ENCODE measurements around the gene GCSH.
A peak's percentile ranks its signal among the peaks of the same experiment; 100 is the strongest.
"Not testable (repeated sequence)": the region's sequence is repeated elsewhere in the genome, so short reads cannot be mapped to it uniquely, and the experiment has no call there.

The GCSH gene

DNA sequence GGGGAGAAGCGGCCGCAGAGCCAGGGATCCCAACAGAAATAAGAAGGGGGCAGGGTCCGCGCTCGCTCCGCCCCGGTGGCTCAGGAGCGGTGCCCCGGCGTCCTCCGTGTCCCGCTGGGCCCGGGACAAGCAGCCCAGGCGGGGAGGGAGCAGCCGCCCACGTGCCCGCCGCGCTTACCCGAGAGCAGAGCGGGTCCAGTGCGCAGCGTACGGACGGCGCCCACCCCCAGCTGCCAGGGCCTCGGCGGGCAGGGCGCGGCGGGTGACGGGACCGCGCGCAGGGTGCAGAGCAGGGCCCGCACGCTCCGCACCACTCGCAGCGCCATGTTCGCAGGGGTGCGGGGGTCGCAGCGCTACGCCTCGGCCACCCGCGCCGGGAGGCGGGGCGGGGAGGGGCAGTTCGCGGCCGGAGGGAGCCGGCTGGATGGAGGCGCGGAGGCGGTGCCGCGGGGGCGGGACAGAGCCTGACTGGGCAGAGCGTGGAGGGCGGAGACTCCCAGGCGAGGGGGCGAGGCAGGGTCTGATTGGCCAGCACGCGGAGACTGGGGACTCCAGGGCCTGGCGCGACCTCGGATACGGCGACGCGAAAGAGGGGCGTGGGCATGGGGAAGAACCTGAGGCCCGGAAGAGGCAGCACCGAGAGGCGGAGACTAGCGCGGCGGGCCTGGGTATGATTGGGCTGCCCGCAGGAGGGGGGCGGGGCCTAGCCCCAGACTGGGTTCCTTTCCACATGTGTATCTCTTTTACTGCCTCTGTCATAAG is at the start of gene GCSH:
Gene GCSH, minus strand, starts transcription at position 443 of the 762 bp plus-strand sequence. Its CDS starts 117 bp downstream, at position 326.
- H3K4me3 ChIP-seq (ENCODE audit: low read depth, low read length): peak within 1 kb of the TSS; percentile 75

DNA sequence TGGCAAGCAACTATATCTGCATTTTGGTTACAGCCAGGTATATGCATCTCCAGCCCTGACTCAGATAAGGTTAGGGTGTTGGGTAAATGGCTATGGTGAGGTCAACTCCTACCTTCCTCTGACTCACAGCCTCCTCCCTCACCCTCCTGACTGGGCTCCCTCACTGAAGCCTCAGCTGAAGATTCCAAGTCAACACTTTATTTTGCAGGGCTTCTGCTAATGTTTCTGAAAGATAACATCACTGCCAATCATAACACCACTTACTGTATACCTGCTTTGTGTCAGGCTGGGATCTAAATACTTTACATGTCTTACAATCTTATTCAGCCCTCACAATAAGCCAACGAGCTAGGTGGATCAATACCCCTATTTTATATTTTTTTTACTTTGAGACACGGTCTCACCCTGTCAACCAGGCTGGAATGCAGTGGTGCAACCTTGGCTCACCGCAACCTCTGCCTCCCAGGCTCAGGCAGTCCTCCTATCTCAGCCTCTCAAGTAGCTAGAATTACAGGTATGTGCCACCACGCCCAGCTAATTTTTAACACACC is 47.8 kb upstream of the GCSH start:
- no peak overlapping the region for H3K4me3 ChIP-seq (ENCODE audit: low read depth, low read length)

DNA sequence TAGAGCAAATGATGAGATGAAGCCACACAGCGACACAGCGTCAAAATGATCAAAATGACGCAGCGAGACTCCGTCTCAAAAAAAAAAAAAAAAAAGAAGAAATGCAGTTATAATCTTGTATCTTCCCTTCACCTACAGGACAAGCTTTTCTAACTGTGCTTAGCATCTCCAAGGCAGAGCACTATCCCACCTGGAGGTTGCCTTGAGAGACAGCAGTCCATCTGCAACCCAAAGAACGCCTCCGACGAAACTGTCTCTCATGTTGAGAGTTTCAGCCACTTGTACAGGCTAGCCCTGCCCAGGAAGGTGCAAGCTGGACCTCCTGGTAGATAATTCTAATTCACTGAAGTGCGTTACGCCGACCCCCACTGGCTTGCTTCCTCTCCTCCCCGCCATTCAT is 46.7 kb upstream of the GCSH start:
- H3K4me3 ChIP-seq (ENCODE audit: low read depth, low read length): no peak overlapping the region

DNA sequence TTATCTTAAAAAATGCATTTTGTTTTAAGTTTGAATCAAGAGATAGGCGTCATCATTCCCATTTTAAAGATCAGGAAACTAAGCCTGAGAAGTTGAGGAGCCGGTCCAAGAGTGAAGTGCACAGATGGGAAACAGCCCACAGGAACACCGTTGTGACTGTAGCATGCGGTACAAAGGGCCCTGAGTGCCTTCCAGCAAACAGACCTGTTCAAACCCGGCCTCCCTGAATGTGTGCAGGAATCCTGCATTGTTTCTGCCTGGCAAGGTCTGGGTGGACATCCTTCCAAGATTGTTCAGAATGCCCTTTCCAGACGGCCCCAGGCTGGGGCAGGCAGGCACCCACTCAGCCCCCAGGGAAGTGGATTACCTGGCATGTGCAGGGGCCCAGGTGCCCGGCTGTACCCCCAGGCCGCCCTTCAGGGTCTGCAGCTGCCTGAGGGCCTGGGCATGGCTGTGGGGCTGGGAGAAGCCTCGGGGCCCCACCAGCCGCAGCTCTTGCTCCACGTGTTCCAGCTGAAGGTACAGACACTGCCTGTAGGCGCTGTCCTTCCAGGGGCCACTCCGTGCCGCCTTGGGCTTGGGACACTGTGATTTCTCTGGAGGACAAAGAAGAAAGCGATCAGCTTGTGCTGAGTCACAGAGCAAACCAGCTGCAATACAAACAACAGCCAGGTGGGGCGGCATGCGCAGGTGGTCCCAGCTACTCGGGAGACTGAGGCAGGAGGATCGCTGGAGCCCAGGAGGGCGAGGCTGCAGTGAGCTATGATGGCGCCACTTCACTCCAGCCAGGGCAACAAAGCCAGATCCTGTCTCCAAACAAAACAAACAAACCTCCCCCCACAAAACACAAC is 45.0 kb upstream of the GCSH start:
- H3K4me3 ChIP-seq (ENCODE audit: low read depth, low read length): no peak overlapping the region

DNA sequence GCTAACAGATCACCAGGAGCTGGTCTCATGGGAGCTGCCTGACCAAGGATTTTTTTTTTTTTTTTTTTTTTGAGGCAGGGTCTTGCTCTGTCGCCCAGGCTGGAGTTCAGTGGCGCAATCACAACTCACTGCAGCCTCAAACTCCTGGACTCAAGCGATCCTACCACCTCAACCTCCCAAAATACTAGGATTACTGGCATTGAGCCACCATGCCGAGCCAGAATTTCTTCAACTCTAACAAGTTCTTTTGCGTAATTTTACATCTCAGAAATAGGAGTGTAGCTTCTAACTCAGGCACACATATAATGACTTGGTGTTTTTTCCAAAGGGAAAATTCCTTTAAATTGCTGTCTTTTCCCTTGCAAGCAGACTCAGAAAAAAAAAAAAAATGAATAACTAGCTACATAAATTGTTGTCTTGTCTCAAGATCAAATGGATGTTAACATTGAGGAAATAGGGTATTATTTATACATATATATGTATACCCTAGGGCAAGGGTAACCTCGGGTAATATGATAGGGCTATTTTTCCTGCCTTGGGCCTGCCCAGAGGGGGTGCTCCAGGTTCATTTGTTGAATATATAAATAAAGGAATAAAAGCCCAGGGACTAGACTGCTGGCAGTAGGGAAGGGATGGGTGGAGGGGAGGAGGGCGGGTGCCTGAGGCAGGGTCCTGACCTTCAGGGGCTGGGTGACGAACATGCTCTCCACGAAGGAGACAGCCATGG is 42.8 kb upstream of the GCSH start:
- no peak overlapping the region for H3K4me3 ChIP-seq (ENCODE audit: low read depth, low read length)

DNA sequence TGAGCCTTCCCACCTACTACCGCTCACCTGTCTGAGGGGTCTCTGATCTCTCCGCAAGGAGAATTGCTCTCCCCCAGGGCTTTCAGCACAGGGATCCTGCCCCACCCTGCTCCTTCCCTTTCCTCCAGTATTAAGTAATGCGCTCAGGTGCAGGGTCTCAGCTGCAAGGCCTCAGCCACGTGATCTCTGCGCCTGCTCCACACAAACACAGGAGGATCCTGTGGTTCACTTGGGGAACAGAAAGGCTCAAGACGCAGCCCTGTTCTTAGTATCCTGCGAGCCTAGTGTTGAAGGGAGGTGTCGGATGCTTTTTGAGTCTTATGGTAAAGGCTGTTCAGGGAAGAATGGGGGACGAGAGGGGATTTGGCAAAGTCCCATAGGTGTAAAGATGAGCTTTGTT is 41.6 kb upstream of the GCSH start:
- no peak overlapping the region for H3K4me3 ChIP-seq (ENCODE audit: low read depth, low read length)

DNA sequence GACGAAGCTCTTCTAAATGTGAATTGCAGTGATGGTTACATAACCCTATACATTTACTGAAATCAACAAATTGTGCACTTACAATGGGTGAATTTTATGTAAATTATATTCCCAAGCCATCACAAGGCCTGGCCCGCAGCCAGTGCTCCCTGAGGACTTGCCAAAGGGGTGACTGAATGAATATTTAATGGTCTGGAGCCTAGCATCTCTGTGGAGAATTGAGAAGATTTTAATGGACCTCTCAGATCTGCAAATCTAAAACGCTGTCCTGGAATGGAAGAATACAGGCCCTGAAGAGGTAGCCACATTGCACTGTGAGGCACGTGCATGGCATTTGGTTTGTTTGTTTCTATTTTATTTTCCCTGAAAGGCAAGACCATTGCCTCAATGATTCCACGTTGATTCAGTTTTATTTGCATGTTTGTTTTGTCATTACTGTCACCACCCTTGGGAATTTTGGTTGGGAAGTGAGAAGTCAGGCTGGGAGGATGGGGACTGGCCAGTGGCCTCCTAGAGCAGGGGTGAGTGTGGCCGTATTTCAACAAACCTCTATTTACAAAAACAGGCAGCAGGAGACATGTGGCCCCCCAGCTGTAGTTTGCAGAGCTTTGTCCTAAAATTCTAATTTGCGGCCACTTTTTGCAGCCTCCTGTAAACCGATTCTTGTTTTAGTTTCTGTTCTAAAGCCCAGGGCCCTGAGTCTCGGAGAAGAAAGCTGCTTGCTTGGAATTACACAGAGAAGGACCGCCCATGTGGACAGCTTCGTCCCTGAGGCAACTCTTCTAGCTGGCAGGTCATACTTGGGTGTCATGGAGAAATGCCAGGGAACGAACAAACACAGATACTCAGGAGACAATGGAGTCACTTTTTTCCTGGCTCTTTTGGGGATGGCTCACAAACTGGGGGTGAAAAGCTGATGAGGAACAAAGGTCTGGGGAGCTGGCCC is 40.5 kb upstream of the GCSH start:
- no peak overlapping the region for H3K4me3 ChIP-seq (ENCODE audit: low read depth, low read length)

DNA sequence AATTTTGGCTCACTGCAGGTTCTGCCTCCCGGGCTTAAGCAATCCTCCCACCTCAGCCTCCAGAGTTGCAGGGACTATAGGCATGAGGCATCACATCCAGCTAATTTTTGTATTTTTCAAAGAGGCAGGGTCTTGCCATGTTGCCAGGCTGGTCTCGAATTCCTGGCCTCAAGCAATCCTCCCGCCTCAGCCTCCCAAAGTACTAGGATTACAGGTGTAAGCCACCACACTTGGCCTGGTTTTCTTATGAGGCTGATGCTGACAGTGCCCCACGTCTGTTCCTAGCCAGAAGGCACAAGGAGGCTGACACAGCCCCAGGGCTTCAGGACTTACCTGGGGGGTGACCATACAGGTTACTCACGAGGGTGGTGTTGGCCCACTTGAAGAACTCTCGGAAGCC is 33.9 kb upstream of the GCSH start:
- H3K4me3 ChIP-seq (ENCODE audit: low read depth, low read length): no peak overlapping the region

DNA sequence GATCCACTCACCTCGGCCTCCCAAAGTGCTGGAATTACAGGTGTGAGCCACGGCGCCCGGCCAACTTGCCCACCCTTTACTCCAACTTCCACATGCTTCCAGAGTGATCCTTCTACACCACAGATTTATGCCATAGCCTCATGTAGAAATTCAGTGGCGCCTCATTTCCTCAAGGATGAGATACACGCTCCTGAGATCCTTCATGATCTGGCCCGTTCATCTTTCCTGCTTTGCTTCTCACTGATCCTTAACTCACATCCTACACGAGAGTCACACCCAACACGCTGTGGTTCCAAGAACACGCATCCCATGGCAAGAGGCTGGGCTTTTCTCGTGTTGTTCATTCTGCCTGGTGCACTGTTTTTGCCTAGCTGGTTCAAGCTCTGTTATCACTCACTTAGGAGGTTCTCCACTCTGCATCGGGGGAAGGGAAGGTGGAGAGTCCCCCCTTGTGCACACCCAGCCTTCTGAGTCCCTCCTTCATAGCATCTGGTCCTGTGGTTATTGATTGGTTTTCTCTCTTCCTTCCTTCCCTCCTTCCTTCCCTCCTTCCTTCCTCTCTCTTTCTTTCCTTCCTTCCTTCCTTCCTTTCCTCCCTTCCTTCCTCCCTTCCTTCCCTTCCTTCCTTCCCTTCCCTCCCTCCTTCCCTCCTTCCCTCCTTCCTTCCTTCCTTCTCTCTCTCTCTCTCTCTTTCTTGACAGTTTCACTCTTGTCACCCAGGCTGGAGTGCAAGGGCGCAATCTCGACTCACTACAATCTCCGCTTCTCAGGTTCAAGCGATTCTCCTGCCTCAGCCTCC is 32.7 kb upstream of the GCSH start:
- H3K4me3 ChIP-seq (ENCODE audit: low read depth, low read length): no peak overlapping the region

DNA sequence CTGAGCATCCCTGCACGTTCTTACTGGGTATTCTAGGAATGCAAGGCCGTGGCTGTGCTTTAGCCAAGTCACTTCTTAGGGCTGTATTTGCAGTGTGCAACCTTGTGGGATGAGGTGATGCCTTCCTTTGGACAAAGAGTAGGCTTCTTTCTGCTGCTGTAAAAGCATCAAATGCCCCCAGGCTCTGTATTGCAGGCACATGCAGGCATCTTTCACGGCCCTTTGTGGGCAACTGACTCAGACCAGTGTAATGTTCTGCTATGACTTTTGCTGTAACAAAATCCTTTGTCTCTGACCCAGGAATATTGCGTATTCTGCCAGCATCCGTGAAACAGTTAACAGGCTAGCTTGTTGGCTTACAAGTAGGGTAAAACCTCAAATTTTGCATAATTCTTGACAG is 30.9 kb upstream of the GCSH start:
- H3K4me3 ChIP-seq (ENCODE audit: low read depth, low read length): no peak overlapping the region

DNA sequence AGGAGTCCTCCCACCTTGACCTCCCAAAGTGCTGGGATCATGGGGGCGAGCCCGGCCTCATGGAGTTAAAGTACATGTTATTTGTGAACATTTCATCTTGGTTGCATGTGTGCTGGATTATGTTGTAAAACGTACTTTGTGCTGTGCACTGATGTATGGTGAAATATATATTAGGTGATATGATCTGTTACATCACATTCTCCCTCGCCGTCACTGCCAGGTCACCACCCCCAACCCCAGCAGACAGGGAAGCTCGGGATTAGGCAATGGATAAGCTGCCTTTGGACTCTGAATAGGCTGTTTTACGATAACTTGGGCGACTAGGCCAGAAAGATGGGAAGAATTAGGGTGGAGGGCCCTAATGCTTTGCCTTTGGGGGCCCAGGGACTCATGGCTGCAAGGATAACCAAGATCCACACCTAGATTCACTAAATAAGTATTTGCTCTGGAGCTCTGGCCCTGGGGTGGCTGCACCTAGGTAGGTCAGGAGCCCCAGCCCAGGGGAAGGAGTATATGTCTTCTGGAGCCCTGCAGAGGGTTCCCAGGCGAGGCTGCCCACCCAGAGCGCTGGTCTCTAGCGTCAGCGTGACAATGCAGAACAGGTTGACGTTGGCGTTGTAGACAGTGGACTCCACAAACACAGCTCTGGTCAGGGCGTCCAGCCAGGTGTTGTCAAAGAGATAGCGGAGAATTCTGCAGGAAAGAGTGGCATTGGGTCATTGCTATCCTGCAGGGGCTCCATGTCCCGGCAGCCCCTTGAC is 27.1 kb upstream of the GCSH start:
- no peak overlapping the region for H3K4me3 ChIP-seq (ENCODE audit: low read depth, low read length)

DNA sequence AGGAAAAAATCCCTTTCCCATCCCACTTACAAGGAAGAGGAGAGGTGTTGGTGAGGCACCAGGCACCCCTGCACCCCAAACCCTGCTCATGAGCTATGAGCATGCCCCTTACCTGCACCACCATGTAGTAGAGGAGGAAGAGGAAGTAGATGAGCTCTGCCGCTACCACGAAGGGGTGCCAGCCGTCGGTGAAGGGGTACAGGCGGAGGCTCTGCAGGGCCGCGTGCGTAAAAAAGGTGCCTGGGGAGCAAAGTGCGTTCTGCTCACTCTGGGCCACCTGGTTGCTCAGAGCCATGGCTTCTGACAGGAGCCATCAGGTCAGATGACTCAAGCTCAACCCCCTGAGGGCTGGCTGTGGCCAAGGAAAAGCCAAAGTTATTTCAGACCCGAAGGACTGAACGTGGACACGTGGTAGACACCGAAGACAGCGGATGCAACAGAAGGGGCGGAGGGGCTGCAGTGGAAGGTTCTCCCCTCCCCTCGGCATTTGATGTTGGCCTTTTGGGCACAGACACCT is 25.3 kb upstream of the GCSH start:
- no peak overlapping the region for H3K4me3 ChIP-seq (ENCODE audit: low read depth, low read length)

DNA sequence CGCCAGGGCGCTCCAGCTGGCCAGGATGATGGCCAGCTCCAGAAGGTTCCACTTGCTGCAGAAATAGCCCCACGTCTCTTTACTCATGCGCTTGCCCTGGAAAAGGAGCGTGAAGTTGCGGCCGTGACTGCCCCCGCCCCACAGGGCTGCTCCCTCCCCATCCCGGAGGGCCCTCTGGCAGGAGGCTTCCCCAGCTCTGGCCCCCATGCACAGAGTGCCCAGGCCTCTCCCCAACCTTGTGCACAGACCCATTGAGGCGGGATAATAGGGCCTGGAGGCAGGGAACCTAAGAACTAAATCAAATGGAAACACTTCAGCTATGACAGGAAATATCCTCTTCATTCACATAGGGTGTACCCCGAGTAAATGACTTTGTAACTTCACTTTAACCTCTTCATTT is 21.2 kb upstream of the GCSH start:
- no peak overlapping the region for H3K4me3 ChIP-seq (ENCODE audit: low read depth, low read length)

DNA sequence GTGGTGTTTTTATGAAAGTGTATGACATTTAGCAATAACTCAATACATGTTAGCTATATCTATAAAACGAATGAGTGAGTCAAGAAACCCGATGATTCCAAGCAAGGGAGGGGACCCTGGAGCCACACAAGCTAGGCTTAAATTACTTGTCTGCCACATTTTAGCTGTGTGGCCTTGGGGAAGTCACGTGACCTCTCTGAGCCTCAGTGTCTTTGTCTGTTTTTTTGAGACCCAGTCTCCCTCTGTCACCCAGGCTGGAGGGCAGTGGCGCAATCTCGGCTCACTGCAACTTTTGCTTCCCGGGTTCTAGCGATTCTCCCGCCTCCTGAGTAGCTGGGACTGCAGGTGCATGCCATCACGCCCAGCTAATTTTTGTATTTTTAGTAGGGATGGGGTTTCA is 20.1 kb upstream of the GCSH start:
- no peak overlapping the region for H3K4me3 ChIP-seq (ENCODE audit: low read depth, low read length)

DNA sequence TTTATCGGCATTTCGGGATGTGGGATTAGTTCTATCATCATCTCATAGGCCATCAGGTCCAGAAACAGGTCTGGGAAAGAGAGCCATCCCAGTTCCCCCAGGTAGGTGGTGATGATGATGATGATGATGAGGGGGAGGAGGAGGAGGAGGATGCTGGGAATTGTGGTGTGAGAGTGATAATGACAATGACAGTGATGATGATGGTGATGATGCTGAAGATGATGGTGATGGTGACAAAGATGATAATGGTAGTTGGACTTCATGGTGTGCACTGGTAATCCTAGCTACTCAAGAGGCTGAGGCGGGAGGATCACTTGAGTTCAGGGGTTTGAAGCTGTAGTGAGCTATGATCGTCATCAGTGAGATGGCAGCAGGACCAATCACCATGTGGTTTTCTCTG is 16.3 kb upstream of the GCSH start:
- no peak overlapping the region for H3K4me3 ChIP-seq (ENCODE audit: low read depth, low read length)

DNA sequence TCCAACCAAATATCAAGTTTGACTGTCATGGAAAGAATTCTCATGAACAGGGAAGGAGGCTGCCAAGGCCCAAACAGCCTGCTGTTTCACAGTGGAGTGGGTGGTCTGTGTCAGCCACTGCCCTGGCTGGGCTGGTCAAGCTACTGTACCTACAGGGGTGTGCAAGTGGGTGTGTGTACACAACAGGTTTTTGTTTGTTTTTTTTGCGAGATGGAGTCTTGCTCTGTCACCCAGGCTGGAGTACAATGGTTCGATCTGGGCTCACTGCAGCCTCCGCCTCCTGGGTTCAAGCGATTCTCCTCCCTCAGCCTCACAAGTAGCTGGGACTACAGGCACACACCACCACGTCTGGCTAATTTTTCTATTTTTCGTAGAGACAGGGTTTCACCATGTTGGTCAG is 13.1 kb upstream of the GCSH start:
- not testable (repeated sequence) for H3K4me3 ChIP-seq (ENCODE audit: low read depth, low read length)

DNA sequence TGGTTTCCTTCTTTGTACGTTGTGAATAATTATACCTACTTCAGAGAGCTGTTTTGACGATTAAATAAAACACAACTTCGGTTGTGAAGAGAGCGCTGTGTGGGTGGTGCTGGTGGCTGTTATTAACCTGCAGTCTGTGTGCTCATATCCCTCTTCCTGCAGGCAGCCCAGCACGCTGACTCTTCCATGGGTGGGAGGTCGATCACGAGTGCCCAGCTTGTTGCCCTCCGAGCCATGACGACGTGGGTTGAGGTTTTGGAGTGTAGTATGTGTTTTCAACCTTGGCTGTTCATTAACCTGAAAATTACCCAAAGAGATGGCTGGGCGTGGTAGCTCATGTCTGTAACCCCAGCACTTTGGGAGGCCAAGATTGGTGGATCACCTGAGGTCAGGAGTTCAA is 11.3 kb upstream of the GCSH start:
- no peak overlapping the region for H3K4me3 ChIP-seq (ENCODE audit: low read depth, low read length)

DNA sequence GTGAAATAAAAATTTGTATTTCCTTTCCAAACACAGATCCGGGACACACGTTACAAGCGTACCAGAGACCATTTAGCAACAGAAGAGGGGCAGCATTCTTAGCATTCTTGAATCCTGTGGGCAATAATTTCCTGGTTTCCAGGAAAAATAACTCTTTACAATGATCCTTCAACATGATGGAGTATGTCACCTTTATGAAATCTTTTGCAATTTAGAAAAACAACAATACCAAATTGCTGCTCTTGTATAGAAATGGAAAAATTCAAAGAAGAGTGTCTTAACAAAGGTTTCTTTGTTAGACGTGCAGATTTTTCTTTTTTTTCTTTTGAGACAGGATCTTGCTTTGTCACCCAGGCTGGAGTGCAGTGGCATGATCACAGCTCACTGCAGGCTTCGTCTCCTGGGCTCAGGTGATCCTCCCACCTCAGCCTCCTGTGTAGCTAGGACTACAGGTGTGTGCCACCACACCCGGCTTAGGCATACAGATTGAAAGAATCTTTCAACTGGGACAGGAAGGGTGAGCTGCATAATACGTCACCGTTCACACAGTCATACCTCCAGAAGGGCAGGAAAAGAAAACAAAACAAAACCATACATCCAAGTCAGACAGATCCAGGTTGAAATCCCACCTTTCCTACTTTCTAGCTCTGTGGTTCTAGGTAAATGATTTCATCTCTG is 10.8 kb upstream of the GCSH start:
- no peak overlapping the region for H3K4me3 ChIP-seq (ENCODE audit: low read depth, low read length)
